CD4-positive, alpha-beta T cell (primary cell): Measurements from ENCODE around the gene ACACB. TPM values are rescaled to one million over a fixed set of nuclear protein-coding genes. Genes with fewer than 3 reads are reported as not detected.

ENCODE experiments used
- ATAC-seq: fragments of 200-7000 bp; cut with Tn5 transposase; one replicate; pipeline ENCODE4 v1.10.0; 2022; ENCODE audit warnings: mild to moderate bottlenecking; ENCODE audit not compliant: poor library complexity
- CTCF ChIA-PET: fragments of 350-600 bp; sonication (Branson Sonifier 250); formaldehyde crosslinking; loops from one replicate; lab custom pipeline; 2021; ENCODE audit warnings: antibody characterized with exemption, inconsistent platforms; lab: Charles Lee
- POLR2A ChIA-PET: fragments of 350-600 bp; sonication (Branson Sonifier 250); formaldehyde crosslinking; loops from one replicate; lab custom pipeline; 2021; ENCODE audit warnings: antibody characterized with exemption, inconsistent platforms; lab: Charles Lee
- DNase-seq, 14 experiments: peaks; one replicate each; pipeline ENCODE4 v3.0.0-alpha.2; 2013 to 2020; ENCODE audit warnings: mixed read lengths in 2 of 14
- H3K27ac ChIP-seq, 2 donors: one replicate each; pipeline versions ENCODE4 v1.5.1 to v1.7.0; 2013; ENCODE audit warnings: low read length in 2 of 2, low read depth in 1 of 2, mild to moderate bottlenecking in 1 of 2
- H3K27me3 ChIP-seq, 2 experiments: 1 replicate in 1 of 2; 2 replicates in 1 of 2; pipeline versions ENCODE4 v1.6.1 to v1.7.0; 2013; ENCODE audit warnings: low read length in 2 of 2, control low read depth in 1 of 2, mild to moderate bottlenecking in 1 of 2, moderate library complexity in 1 of 2; ENCODE audit not compliant: insufficient read depth in 2 of 2, control insufficient read depth in 1 of 2
- H3K36me3 ChIP-seq: one replicate; pipeline ENCODE4 v1.6.1; 2013; ENCODE audit warnings: low read length, control low read depth; ENCODE audit not compliant: insufficient read depth
- H3K4me1 ChIP-seq: one replicate; pipeline ENCODE4 v1.6.1; 2013; ENCODE audit warnings: low read length, control low read depth; ENCODE audit not compliant: insufficient read depth
- H3K4me3 ChIP-seq: one replicate; pipeline ENCODE4 v1.5.1; 2013; ENCODE audit warnings: mild to moderate bottlenecking, low read length, moderate library complexity
- H3K9me3 ChIP-seq, 2 experiments: 1 replicate in 1 of 2; 2 replicates in 1 of 2; pipeline versions ENCODE4 v1.6.1 to v1.7.0; 2013; ENCODE audit warnings: low read length in 2 of 2, mild to moderate bottlenecking in 2 of 2, control low read depth in 1 of 2, moderate library complexity in 1 of 2; ENCODE audit not compliant: control insufficient read depth in 1 of 2, insufficient read depth in 1 of 2
- H3K27ac Mint-ChIP-seq: one replicate; pipeline ENCODE4 v1.8.0; 2020; ENCODE audit warnings: mixed read lengths
- H3K27me3 Mint-ChIP-seq: one replicate; pipeline ENCODE4 v1.8.0; 2021; ENCODE audit warnings: mixed read lengths
- H3K36me3 Mint-ChIP-seq: one replicate; pipeline ENCODE4 v1.8.0; 2021; ENCODE audit warnings: low read depth, mixed read lengths
- H3K4me1 Mint-ChIP-seq: one replicate; pipeline ENCODE4 v1.8.0; 2021; ENCODE audit warnings: low read depth, mixed read lengths
- H3K4me3 Mint-ChIP-seq: one replicate; pipeline ENCODE4 v1.8.0; 2020; ENCODE audit warnings: mild to moderate bottlenecking, mixed read lengths
- H3K9me3 Mint-ChIP-seq: one replicate; pipeline ENCODE4 v1.8.0; 2020; ENCODE audit warnings: mixed read lengths
- intact Hi-C, 2 experiments: fragments of 100-400 bp; cut with DNase I in 1 of 2; cut with micrococcal nuclease in 1 of 2; formaldehyde crosslinking; loops; one replicate each; pipeline versions ENCODE4 v1.15.1 to v1.9.0; 2023 to 2025; cut with DNase I, micrococcal nuclease
- total RNA-seq, 174 experiments: library from RNA in 2 of 174; stranded (reverse) in 2 of 174; gene quantifications; one replicate each; pipeline ENCODE4 v1.2.3 and lab custom pipeline; 2021 to 2026
- TF ChIP-seq, protein P1 (sequence below): fragments of 200-600 bp; IDR thresholded peaks from one replicate; pipeline ENCODE4 v1.8.0; 2022; ENCODE audit warnings: antibody characterized with exemption, mild to moderate bottlenecking

The ACACB gene
- total RNA-seq, 2 experiments from 2014 or later = 30.3 to 32.2 TPM

DNA sequence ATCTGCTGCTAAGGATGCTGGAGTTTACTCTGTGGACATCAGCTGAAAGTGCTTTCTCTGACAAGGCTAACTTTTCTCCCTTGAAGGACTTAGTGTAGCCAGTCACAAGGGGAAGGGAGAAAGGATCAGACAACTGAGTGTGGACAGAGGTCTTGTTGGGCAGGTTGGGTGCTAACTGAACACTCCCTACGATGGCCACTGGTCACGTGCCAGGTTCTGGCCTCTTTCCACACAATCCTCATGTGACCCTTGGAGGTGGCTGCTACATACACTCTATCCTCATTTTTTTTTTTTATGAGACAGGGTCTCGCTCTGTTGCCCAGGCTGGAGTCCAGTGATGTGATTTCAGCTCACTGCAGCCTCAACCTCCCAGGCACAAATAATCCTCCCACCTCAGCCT is 153.0 kb downstream of the ACACB start:
- Histone ChIP-seq H3K27ac (no peak overlapping the region), H3K4me3 (no peak overlapping the region), H3K9me3 (peaks cover 0 to 12% of the 10 kb centered on the region in 2 experiments), H3K36me3 (peaks cover 18% of the 10 kb centered on the region), H3K27me3 (no peaks in the 10 kb centered on the region), H3K4me1 (no peaks in the 10 kb centered on the region)
- Mint-ChIP-seq H3K27me3 (no peaks in the 10 kb centered on the region), H3K9me3 (peaks cover 8% of the 10 kb centered on the region), H3K4me1 (no peaks in the 10 kb centered on the region), H3K36me3 (peaks cover 36% of the 10 kb centered on the region), H3K27ac (no peak overlapping the region), H3K4me3 (no peak overlapping the region)
- no peak for ATAC-seq
- no peak for DNase-seq
- intact Hi-C loops = no loop called here
- ChIA-PET CTCF (no interaction called here), POLR2A (no interaction called here)
- TF ChIP-seq, protein P1, sequence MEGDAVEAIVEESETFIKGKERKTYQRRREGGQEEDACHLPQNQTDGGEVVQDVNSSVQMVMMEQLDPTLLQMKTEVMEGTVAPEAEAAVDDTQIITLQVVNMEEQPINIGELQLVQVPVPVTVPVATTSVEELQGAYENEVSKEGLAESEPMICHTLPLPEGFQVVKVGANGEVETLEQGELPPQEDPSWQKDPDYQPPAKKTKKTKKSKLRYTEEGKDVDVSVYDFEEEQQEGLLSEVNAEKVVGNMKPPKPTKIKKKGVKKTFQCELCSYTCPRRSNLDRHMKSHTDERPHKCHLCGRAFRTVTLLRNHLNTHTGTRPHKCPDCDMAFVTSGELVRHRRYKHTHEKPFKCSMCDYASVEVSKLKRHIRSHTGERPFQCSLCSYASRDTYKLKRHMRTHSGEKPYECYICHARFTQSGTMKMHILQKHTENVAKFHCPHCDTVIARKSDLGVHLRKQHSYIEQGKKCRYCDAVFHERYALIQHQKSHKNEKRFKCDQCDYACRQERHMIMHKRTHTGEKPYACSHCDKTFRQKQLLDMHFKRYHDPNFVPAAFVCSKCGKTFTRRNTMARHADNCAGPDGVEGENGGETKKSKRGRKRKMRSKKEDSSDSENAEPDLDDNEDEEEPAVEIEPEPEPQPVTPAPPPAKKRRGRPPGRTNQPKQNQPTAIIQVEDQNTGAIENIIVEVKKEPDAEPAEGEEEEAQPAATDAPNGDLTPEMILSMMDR = no peak

DNA sequence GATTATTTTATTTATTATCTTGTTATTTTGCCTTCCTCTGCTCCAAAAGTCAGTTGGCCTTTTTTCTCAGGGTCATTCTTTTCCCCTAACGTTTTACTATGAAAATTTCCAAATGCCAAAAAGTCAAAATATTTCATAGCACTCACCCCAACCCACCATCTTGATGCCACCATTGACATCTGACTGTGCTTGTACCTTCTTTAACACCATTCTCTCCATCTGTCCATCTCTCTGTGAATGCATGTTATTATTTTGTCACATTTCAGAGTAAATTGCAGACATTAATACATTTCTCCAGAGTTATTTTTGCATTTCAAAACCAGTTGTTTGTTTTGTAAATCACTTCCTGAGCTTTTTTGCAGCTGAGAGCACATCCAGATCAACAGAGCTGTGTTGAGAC is 154.1 kb downstream of the ACACB start:
- ATAC-seq = no peak
- no peaks in the 10 kb centered on the region for H3K4me1 Mint-ChIP-seq
- TF ChIP-seq, protein P1 = no peak
- H3K27ac Mint-ChIP-seq = no peak overlapping the region
- H3K36me3 Mint-ChIP-seq = peaks cover 31% of the 10 kb centered on the region
- peaks cover 0 to 12% of the 10 kb centered on the region in 2 experiments for H3K9me3 ChIP-seq
- H3K4me1 ChIP-seq = no peaks in the 10 kb centered on the region
- no peak overlapping the region for H3K4me3 ChIP-seq
- no peak overlapping the region for H3K27ac ChIP-seq
- ChIA-PET POLR2A (no interaction called here), CTCF (no interaction called here)
- intact Hi-C loops = no loop called here
- peaks cover 9% of the 10 kb centered on the region for H3K36me3 ChIP-seq
- no peak for DNase-seq
- peaks cover 8% of the 10 kb centered on the region for H3K9me3 Mint-ChIP-seq
- H3K27me3 Mint-ChIP-seq = peaks cover 4% of the 10 kb centered on the region
- no peaks in the 10 kb centered on the region for H3K27me3 ChIP-seq
- H3K4me3 Mint-ChIP-seq = no peak overlapping the region

DNA sequence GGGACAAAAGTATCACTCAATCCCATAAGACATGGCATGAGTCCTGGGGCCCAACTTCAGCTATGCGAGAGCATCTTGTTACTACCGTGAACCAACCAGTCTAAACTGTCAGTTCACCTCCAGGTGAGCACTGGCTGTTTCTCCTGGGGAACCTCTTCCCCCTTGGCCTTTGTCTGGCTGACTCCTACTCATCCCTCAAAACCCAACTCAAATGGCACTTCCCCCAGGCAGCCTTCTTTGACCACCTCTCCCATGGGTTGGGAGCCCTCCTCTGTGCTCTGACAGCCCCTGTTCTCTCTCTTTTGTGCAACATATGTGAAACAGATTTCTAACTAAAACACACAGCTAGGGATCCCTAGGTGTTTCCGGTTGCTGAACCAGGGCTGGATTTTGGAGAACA is 155.0 kb downstream of the ACACB start:
- H3K9me3 ChIP-seq = peaks cover 0 to 12% of the 10 kb centered on the region in 2 experiments
- peaks cover 9% of the 10 kb centered on the region for H3K27me3 Mint-ChIP-seq
- no peak overlapping the region for H3K27ac ChIP-seq
- intact Hi-C loops = no loop called here
- no peak overlapping the region for H3K4me3 Mint-ChIP-seq
- DNase-seq = no peak
- H3K27ac Mint-ChIP-seq = no peak overlapping the region
- peaks cover 8% of the 10 kb centered on the region for H3K9me3 Mint-ChIP-seq
- TF ChIP-seq, protein P1 = no peak
- ATAC-seq = no peak
- H3K36me3 ChIP-seq = no peaks in the 10 kb centered on the region
- H3K27me3 ChIP-seq = no peaks in the 10 kb centered on the region
- ChIA-PET POLR2A (no interaction called here), CTCF (no interaction called here)
- no peaks in the 10 kb centered on the region for H3K4me1 ChIP-seq
- H3K4me3 ChIP-seq = no peak overlapping the region
- H3K4me1 Mint-ChIP-seq = no peaks in the 10 kb centered on the region
- peaks cover 23% of the 10 kb centered on the region for H3K36me3 Mint-ChIP-seq
